Epithelial cell of esophagus (primary cell): Measurements from ENCODE around the gene IFNK.

Experiments
- DNase-seq: peaks from one replicate; pipeline ENCODE4 v3.0.0; 2010; ENCODE audit warnings: low read depth
- H3K4me3 ChIP-seq: 2 replicates; pipeline ENCODE4 v1.5.1; 2011; ENCODE audit warnings: mild to moderate bottlenecking, low read length, control low read depth
- TF ChIP-seq, protein P1 (sequence below): IDR thresholded peaks from 2 replicates; pipeline ENCODE4 v1.5.1; 2011; ENCODE audit warnings: low read depth, mild to moderate bottlenecking, low read length, control low read depth, inconsistent platforms; ENCODE audit not compliant: insufficient read depth; ENCODE audit errors: missing control alignments

IFNK gene

DNA sequence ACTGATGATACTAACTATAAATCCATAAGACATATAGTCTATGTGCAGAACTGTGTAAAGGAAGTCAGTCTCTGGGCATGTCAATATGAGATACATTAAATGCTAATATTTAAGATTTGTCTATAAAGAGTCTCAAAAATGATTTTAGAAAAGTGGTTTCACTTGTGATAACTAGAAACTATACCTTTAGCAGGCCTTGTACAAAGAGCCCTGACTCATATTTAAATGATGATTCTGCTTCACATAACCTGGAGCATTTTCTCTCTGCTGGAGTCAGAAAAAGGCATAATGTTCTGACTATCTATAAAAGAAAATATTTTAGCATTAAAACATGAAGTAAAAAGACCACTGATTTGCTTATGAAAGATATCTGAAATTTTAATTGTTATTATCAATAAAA is 34.2 kb downstream of the IFNK start:
- peak; percentile 27 for DNase-seq
- TF ChIP-seq, protein P1, sequence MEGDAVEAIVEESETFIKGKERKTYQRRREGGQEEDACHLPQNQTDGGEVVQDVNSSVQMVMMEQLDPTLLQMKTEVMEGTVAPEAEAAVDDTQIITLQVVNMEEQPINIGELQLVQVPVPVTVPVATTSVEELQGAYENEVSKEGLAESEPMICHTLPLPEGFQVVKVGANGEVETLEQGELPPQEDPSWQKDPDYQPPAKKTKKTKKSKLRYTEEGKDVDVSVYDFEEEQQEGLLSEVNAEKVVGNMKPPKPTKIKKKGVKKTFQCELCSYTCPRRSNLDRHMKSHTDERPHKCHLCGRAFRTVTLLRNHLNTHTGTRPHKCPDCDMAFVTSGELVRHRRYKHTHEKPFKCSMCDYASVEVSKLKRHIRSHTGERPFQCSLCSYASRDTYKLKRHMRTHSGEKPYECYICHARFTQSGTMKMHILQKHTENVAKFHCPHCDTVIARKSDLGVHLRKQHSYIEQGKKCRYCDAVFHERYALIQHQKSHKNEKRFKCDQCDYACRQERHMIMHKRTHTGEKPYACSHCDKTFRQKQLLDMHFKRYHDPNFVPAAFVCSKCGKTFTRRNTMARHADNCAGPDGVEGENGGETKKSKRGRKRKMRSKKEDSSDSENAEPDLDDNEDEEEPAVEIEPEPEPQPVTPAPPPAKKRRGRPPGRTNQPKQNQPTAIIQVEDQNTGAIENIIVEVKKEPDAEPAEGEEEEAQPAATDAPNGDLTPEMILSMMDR: no peak
- H3K4me3 ChIP-seq: no peak overlapping the region

DNA sequence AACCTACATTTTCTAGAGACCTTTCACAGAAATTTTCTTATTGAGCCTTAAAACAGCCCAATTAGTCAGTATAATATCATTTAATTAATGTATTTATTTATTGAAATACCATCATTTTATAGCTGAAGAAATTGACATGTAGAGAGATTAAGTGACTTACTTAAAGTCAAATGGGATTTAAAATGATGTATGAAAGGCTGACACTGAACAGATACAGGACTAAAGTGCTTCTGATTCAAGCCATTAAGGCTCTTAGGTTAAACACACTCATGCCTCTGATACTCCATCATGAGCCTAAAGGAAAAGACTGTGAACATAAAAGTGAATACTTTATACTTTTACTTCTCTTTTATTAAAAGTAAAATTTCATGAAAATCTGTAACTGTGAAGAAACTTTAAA is 36.4 kb downstream of the IFNK start:
- no peak for DNase-seq
- TF ChIP-seq, protein P1: no peak
- no peak overlapping the region for H3K4me3 ChIP-seq

DNA sequence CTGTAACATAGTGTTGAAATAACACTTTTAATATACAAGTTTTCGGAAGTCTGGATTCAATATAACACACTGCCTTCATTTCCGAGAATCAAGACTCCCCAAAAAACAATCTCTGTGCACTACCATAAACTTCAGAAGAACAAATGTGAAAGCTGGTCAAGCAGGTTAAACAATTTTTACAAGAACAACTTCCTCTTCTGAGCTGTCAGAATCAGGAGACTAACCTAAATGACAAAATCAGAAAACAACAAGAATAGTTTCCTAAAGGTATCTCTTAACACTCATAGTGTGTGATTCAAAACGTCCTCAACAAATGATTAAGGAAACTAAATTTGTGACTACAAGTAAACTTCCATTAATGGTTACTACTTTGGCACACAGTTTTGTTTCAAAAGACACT is 37.6 kb downstream of the IFNK start:
- TF ChIP-seq, protein P1: no peak
- H3K4me3 ChIP-seq: no peak overlapping the region
- DNase-seq: peak; percentile 75

DNA sequence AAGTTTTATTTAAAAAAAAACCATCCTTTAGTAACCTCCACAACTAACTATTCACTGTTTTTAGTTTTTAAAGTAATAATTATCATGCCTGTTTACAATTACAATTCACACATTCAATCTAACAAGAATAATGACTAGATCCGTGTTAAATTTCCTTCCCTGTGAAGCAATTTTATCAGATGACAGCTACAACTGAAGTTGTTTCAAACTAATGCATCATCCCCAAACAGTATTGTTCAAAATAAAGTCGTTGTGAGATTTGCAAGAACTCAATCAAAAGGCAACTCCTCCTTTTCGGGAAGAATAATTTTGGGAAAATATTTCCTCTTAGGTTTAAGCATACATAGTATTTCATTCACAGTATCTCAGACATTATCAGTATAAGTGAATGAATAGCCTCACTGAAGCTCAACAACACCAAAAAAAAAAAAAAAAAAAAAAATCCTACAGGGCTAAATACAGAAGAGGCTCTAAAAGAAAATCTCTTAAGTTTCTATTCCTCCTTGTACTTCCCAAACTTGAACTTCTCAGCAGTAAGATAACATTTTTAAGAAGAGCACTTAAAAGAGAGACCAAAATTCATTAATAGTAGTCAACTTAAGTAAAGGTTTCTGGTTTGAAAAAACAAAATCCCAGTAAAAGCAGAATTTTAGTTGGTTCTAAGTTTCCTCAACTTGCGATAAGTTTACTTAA is 39.8 kb downstream of the IFNK start:
- DNase-seq: no peak
- TF ChIP-seq, protein P1: no peak
- H3K4me3 ChIP-seq: no peak overlapping the region

DNA sequence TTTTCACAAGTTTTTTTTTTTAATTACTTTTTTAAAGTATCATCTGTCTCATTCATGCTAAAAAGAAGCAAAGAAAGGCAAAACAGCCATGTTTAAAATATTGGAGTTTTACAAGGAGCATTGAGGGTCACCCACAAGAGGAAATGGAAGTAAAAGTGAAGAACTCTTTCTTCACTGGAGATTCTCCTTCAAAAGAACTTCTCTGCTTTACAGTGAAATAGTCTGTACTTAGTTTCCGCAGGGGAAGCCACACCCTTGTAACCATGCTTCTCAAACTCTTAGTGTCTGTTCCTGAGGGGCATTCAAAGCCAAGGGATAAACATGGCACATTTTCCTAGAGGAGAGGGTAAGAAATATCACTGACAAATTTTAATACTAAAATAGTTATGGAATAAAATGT is 40.6 kb downstream of the IFNK start:
- TF ChIP-seq, protein P1: no peak
- no peak for DNase-seq
- H3K4me3 ChIP-seq: no peak overlapping the region

DNA sequence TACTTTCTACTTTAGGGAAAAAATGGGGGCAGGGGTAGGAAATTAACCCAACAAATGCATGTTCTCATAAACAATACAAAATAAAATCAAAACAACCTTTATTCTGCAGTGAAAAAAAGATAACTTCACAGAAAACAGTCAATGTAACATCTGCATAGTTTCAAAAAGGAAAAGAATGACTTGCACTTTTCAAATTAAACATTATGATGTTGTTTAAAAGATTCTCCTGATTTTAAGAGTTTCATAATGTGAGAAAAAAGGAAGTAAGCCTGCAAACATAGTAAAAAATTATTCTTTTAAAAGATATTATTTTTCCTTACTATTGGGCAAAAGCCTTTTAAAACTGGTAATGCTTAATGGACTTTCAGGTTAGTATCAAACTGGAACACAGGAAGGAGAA is 41.6 kb downstream of the IFNK start:
- no peak for DNase-seq
- TF ChIP-seq, protein P1: no peak
- no peak overlapping the region for H3K4me3 ChIP-seq

DNA sequence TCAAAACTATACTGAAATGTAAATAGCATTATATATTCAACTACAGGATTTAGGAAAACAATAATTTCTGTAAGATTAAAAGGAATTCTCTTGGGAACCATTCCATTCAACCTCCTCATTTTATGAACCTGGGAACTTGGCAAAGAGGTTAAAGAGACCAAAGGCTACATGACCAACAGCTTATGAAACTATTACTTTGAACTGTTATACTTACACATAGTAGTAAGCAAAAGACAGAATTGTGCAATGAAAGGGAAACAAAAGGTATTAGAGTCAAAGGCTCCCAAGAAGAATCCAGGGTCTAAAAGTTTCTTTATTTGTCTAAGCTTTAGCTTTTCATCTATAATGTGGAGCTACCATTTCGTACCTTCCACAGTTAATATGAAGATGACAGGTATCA is 42.0 kb downstream of the IFNK start:
- TF ChIP-seq, protein P1: no peak
- no peak overlapping the region for H3K4me3 ChIP-seq
- DNase-seq: no peak
